GM19438 (cell line): Measurements from ENCODE around the gene CNTFR.
"Not testable (repeated sequence)": the region's sequence is repeated elsewhere in the genome, so short reads cannot be mapped to it uniquely, and the experiment has no call there.

ENCODE experiments used
- ATAC-seq: cut with Tn5 transposase; IDR thresholded peaks from one replicate; pipeline ENCODE4 v1.9.1; 2021; ENCODE audit warnings: low read depth; ENCODE audit not compliant: unreplicated experiment

Gene CNTFR, protein sequence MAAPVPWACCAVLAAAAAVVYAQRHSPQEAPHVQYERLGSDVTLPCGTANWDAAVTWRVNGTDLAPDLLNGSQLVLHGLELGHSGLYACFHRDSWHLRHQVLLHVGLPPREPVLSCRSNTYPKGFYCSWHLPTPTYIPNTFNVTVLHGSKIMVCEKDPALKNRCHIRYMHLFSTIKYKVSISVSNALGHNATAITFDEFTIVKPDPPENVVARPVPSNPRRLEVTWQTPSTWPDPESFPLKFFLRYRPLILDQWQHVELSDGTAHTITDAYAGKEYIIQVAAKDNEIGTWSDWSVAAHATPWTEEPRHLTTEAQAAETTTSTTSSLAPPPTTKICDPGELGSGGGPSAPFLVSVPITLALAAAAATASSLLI

DNA sequence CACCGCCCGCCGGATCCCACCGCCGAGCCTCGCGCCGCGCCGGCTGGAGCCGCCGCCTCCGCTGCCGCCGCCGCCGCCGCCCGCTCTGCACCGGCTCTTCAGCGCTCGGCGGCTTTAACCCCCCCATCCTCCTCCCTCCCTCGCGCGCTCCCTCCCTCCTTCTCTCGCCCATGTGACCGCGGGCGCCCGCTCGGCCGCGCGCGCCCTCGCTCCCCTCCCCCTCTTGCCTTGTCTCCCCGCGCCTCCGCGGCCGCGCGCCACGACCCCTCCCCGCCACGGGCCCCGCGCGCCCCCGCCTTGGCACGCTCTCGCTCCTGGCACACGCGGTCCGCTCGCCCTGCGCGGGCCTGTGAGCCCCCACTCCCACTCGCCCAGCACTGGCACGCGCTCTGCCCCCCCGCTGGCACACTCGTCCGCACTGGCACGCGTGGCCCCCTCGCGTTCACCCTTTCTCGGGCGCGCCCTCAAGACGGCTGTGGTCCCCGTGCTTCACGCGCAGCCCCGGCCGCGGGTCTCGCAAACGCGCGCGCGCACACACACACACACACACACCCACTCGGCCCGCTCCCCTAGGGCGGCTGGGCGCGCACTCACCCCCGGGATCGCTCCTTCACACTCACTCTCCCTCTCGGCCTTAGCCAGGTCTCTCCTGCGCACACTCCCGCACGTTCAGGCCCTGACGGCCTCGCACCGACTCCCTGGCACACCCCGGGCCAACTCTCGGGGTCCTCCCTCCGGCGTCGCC is at the start of gene CNTFR:
Gene CNTFR (minus strand): TSS at position 89 of the 745 bp plus-strand sequence. CDS start 20,743 bp downstream, outside the sequence.
- no peak for ATAC-seq

- ATAC-seq: not testable (repeated sequence)
Observed at GRCh38 chr9:34639322-34639721, 49.8 kb upstream of the CNTFR start.

DNA sequence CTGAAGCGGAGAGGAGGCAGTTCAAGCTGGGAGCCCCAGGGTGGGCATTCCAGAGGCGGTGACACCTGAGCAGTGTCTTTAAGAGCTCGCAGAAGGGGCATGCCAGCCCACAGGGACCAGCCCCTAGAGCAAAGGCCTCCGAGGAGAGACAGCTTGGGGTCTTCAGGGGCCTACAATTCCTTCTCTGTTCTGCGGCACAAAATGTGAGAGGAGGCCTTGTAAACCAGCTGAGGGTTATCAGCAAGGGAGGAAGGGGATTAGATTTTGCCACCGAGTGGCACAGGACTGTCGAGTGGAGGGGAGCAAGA is 48.6 kb upstream of the CNTFR start:
- no peak for ATAC-seq

GRCh38 chr9:34637356-34638137 is 48.0 kb upstream of the CNTFR start, which contains the start of gene SIGMAR1:
Gene SIGMAR1, minus strand, starts transcription at chr9:34637787. Its CDS starts 90 bp downstream, at chr9:34637697.
- peak; percentile 86 for ATAC-seq

DNA sequence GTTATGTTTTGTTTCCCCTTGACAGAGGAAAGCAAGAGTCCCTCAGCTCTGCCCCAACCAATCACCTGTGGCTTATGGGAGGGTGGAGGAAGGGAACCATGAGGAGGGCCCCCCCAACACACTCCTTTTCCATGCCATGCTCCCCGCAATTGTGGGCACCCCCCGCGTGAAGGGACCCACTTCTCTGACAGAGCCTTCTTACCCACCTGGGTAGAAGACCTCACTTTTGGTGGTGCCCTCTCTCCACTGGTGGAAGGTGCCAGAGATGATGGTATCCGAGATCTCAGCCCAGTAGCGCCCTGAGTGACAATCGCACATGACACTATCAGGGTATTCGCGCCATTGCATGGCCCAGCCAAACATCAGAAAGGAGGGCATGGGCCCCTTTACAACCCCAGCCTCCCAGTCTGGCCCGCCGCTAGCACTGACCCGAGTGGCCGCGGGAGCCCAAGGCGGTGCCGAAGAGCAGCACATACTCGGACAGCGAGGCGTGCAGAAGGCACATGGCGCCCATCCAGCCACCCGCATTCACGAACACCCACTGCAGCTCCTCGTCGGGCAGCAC is 47.3 kb upstream of the CNTFR start:
- ATAC-seq: no peak

DNA sequence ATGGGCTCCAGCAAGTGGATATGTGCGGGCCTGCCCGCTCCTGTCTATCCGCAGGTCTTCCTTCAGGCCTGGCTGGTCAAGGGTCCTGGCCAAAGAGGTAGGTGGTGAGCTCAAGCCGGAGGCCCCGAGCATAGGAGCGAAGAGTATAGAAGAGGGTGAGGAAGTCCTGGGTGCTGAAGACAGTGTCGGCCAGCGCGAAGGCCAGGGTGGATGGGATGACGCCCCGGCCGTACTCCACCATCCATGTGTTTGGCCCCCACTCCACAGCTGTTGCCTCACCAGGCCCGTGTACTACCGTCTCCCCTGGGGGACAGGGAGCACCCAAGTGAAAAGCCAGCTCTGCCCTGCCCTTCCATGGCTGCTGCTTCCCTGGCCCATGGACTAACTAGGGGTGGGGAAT is 46.0 kb upstream of the CNTFR start:
- ATAC-seq: no peak

- no peak for ATAC-seq
Observed at GRCh38 chr9:34634551-34635248, 45.2 kb upstream of the CNTFR start.

- ATAC-seq: no peak
Observed at GRCh38 chr9:34633851-34634550, 44.5 kb upstream of the CNTFR start.

- ATAC-seq: no peak
Observed at GRCh38 chr9:34633166-34633565, 43.6 kb upstream of the CNTFR start.

GRCh38 chr9:34630402-34631154 is 41.1 kb upstream of the CNTFR start:
- no peak for ATAC-seq

DNA sequence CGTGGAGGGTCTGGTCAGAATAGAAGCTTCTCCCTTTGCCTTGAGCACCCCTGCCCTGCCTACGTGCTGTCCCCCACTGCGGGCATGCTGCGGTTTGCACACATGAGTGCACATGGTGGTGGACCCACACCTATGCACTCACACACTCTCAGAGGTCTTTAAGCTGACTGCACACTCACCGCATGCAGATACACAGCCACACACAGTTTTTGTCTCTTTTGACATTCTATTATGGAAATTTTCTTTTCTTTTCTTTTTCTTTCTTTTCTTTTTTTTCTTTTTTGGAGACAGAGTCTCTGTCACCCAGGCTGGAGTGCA is 39.9 kb upstream of the CNTFR start:
- no peak for ATAC-seq

DNA sequence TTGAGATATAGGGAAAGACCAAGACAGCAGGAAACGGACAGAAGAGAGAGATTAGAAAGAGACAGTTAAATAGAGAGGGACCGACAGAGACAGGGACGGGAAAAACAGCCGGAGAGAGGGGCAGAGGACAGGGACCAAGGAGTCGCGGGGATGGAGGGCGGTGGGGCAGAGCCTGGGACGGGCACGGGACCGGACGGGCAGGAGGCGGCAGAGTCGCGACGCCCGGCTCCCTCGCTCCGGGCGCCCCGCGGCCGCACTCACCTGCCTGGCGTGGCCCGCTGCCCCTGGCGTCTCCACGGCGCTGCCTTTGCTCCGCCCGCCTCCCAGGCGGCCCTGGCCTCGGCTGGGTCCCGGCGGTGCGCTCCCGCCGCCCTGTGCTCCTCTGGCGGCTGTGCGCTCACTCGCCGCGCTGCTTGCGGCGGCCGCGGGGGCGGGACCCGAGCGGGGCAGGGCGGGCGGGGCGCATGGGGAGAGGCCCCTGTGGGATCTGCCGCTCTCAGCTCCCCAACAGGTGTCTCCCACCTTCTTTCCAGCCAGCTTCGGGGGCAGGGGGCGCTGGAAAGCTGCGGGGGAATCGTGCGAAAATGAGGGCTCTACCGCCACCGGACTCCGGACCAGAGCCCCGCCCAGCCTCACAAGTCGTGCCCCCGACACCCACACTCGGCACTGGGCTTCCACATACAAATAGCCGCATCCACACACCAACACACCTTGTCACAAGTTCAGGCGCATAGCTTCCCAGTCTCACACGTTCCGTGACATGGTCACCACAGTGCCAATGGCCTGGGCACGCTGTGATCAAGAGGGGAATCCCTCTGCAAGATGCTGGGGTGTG is 39.3 kb upstream of the CNTFR start, which contains the start of gene ARID3C:
Gene ARID3C (minus strand): TSS at position 411 of the 835 bp plus-strand sequence. CDS start 1,052 bp downstream, outside the sequence.
- ATAC-seq: no peak

GRCh38 chr9:34627716-34628655 is 38.5 kb upstream of the CNTFR start:
- ATAC-seq: no peak

GRCh38 chr9:34625186-34625486 is 35.6 kb upstream of the CNTFR start:
- ATAC-seq: no peak

DNA sequence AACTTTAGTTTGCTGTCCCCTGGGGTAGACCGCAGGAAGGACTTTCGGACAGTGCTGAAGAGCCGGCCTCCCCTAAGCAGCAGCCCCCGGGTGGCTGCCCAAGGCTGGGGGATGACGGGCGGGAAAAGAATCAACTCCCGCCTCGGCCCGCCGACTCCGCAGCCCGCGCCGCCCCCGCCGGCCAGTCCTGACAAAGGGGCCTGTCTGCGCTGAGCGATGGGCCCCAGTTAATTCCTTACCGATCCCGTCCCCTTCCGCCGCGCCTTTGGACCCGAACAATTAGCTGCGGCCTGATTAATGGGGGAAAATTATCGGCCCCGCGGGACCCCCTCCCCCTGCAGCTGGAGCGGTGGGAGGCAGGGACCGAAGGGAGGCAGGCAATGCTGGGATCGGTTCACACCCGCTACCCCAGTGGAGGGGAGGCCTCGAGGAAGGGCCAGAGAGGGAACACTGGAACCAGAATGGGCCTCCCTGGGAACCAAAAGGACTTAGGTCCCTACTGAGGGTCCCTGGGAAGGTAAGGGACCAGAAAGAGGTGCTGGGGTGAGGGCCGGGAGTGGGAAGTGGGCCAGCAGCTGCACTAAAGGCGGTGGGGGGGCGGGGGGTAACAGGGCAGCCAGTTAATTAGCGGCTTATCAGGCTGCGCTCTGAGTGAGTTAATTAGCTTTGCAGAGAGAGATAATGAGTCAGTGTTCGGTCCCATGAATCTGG is 35.1 kb upstream of the CNTFR start:
- ATAC-seq: no peak

- ATAC-seq: no peak
Observed at GRCh38 chr9:34623374-34624235, 34.1 kb upstream of the CNTFR start.
